Activated naive CD4-positive, alpha-beta T cell treated with anti-CD3 and anti-CD28 coated beads, Interleukin-2, amount 50 U/mL, for 72 hours (primary cell): Measurements from ENCODE around the gene L2HGDH. TPM values are rescaled to one million over a fixed set of nuclear protein-coding genes. Genes with fewer than 3 reads are reported as not detected.

Experiments used
- ATAC-seq, 2 donors: fragments of 150-1000 bp; cut with Tn5 transposase; 2 replicates each; pipeline ENCODE4 v1.10.0; 2021; ENCODE audit warnings: mild to moderate bottlenecking in 2 of 2, moderate library complexity in 2 of 2
- DNase-seq, 2 donors: peaks; one replicate each; pipeline ENCODE4 v3.0.0; 2021 to 2022; ENCODE audit warnings: low spot score in 2 of 2
- H3K27ac Mint-ChIP-seq, 2 donors: one replicate each; pipeline ENCODE4 v1.8.0; 2022; ENCODE audit warnings: mild to moderate bottlenecking in 2 of 2, mixed read lengths in 2 of 2
- H3K36me3 Mint-ChIP-seq, 2 donors: one replicate each; pipeline ENCODE4 v1.8.0; 2022; ENCODE audit warnings: mixed read lengths in 2 of 2
- H3K9me3 Mint-ChIP-seq, 2 donors: one replicate each; pipeline ENCODE4 v1.8.0; 2022; ENCODE audit warnings: mixed read lengths in 2 of 2
- total RNA-seq, 2 donors: library from RNA; stranded (reverse); gene quantifications; one replicate each; pipeline ENCODE4 v1.2.3, GENCODE V29; 2022

Gene L2HGDH
- total RNA-seq, 2 donors from 2014 or later = 17.3 to 20.7 TPM

GRCh38 chr14:50228313-50228712 is 83.7 kb downstream of the L2HGDH start:
- H3K36me3 Mint-ChIP-seq = peaks cover 7 to 9% of the 10 kb centered on the region in 2 donors
- ATAC-seq (no peak), DNase-seq (no peak)
- H3K9me3 Mint-ChIP-seq = no peaks in the 10 kb centered on the region
- H3K27ac Mint-ChIP-seq = no peak overlapping the region

GRCh38 chr14:50225974-50226297 is 86.1 kb downstream of the L2HGDH start:
- H3K9me3 Mint-ChIP-seq = no peaks in the 10 kb centered on the region
- peaks cover 7 to 15% of the 10 kb centered on the region in 2 donors for H3K36me3 Mint-ChIP-seq
- DNase-seq (no peak), ATAC-seq (no peak)
- no peak overlapping the region for H3K27ac Mint-ChIP-seq

GRCh38 chr14:50225067-50225973 is 86.7 kb downstream of the L2HGDH start:
- Mint-ChIP-seq H3K36me3 (peaks cover 2 to 15% of the 10 kb centered on the region in 2 donors), H3K27ac (no peak overlapping the region), H3K9me3 (no peaks in the 10 kb centered on the region)
- no peak for ATAC-seq
- no peak for DNase-seq

GRCh38 chr14:50222055-50222613 is 89.9 kb downstream of the L2HGDH start:
- DNase-seq (no peak), ATAC-seq (no peak)
- Mint-ChIP-seq H3K36me3 (peaks cover 0 to 7% of the 10 kb centered on the region in 2 donors), H3K9me3 (no peaks in the 10 kb centered on the region), H3K27ac (no peak overlapping the region)

- Mint-ChIP-seq H3K27ac (no peak overlapping the region), H3K36me3 (peaks cover 0 to 7% of the 10 kb centered on the region in 2 donors), H3K9me3 (no peaks in the 10 kb centered on the region)
- ATAC-seq (no peak), DNase-seq (no peak)
Measured at GRCh38 chr14:50218501-50218900, 93.5 kb downstream of the L2HGDH start.

- Mint-ChIP-seq H3K27ac (no peak overlapping the region), H3K36me3 (no peaks in the 10 kb centered on the region), H3K9me3 (no peaks in the 10 kb centered on the region)
- no peak for DNase-seq
- ATAC-seq = no peak
Measured at GRCh38 chr14:50215416-50215815, 96.6 kb downstream of the L2HGDH start.

GRCh38 chr14:50213795-50214194 is 98.2 kb downstream of the L2HGDH start:
- no peaks in the 10 kb centered on the region for H3K9me3 Mint-ChIP-seq
- peak overlapping the region in 1 of 2 donors; percentile 60 for H3K27ac Mint-ChIP-seq
- no peak for ATAC-seq
- no peaks in the 10 kb centered on the region for H3K36me3 Mint-ChIP-seq
- DNase-seq = no peak

GRCh38 chr14:50212726-50213125 is 99.3 kb downstream of the L2HGDH start:
- DNase-seq = no peak
- Mint-ChIP-seq H3K27ac (peak overlapping the region in 1 of 2 donors; percentile 60), H3K9me3 (no peaks in the 10 kb centered on the region), H3K36me3 (no peaks in the 10 kb centered on the region)
- ATAC-seq = no peak

- Mint-ChIP-seq H3K9me3 (no peaks in the 10 kb centered on the region), H3K27ac (no peak overlapping the region), H3K36me3 (no peaks in the 10 kb centered on the region)
- ATAC-seq (no peak), DNase-seq (no peak)
Measured at GRCh38 chr14:50210074-50210473, 102.0 kb downstream of the L2HGDH start.

GRCh38 chr14:50198499-50198898 is 113.5 kb downstream of the L2HGDH start:
- DNase-seq (no peak), ATAC-seq (no peak)
- H3K27ac Mint-ChIP-seq = no peak overlapping the region
- no peaks in the 10 kb centered on the region for H3K9me3 Mint-ChIP-seq
- no peaks in the 10 kb centered on the region for H3K36me3 Mint-ChIP-seq

GRCh38 chr14:50191499-50191898 is 120.5 kb downstream of the L2HGDH start:
- Mint-ChIP-seq H3K36me3 (no peaks in the 10 kb centered on the region), H3K27ac (peak overlapping the region; percentile 62 to 64), H3K9me3 (no peaks in the 10 kb centered on the region)
- DNase-seq (no peak), ATAC-seq (no peak)

Other genes starting within 250 kb of the L2HGDH start
- gene VCPKMT, start 195.7 kb downstream of the L2HGDH start, total RNA-seq = 10 to 100 TPM in 1 of 2 donors, 1 to 10 TPM in 1; 6.9 to 18.8 TPM
- gene SOS2, start 80.7 kb downstream of the L2HGDH start, total RNA-seq = 10 to 100 TPM; 22.5 to 33.1 TPM
- 10 to 100 TPM; 13.6 to 17.2 TPM for gene DMAC2L, start 95 bp upstream of the L2HGDH start, total RNA-seq
- 1 to 10 TPM; 4.3 to 6.1 TPM for gene CDKL1, start 84.7 kb upstream of the L2HGDH start, total RNA-seq
- 10 to 100 TPM; 16.8 to 17.8 TPM for gene MAP4K5, start 220.3 kb upstream of the L2HGDH start, total RNA-seq
- 1 to 10 TPM; 1.3 to 1.6 TPM for gene ATL1, start 247.9 kb upstream of the L2HGDH start, total RNA-seq